Esophagus muscularis mucosa (tissue), 4 donors: ENCODE measurements around the gene SLC35E1. TPM values are rescaled to one million over a fixed set of nuclear protein-coding genes. Genes with fewer than 3 reads are reported as not detected.
A peak's percentile ranks its signal among the peaks of the same experiment; 100 is the strongest.
"Not testable (repeated sequence)": the region's sequence is repeated elsewhere in the genome, so short reads cannot be mapped to it uniquely, and the experiment has no call there.

ENCODE experiments used
- DNase-seq: peaks from one replicate; pipeline ENCODE4 v3.0.0-alpha.2; 2017; ENCODE audit errors: extremely low spot score
- H3K27ac ChIP-seq, 4 donors: fragments of 200-600 bp; sonication (generic); replicated peaks in 1 of 4; 1 replicate in 3 of 4; 2 replicates in 1 of 4; pipeline ENCODE4 v1.5.1; 2016 to 2019; ENCODE audit warnings: mild to moderate bottlenecking in 1 of 4
- H3K27me3 ChIP-seq, 4 donors: fragments of 200-600 bp; sonication (generic); one replicate each; pipeline versions ENCODE4 v1.5.1 to v1.6.0; 2016 to 2019
- H3K36me3 ChIP-seq, 4 donors: fragments of 200-600 bp; sonication (generic); one replicate each; pipeline ENCODE4 v1.5.1; 2016 to 2019
- H3K4me1 ChIP-seq, 4 donors: fragments of 200-600 bp; sonication (generic); one replicate each; pipeline ENCODE4 v1.5.1; 2016 to 2019
- H3K4me3 ChIP-seq, 4 donors: fragments of 200-600 bp; sonication (generic); 1 replicate in 2 of 4; 2 replicates in 2 of 4; pipeline ENCODE4 v1.5.1; 2016 to 2019; ENCODE audit warnings: mild to moderate bottlenecking in 4 of 4, moderate library complexity in 1 of 4
- H3K9me3 ChIP-seq, 4 donors: fragments of 200-600 bp; sonication (generic); 1 replicate in 3 of 4; 2 replicates in 1 of 4; pipeline ENCODE4 v1.5.1; 2016 to 2019
- EP300 ChIP-seq: sonication (generic); formaldehyde crosslinking; IDR thresholded peaks from one replicate; pipeline ENCODE4 v1.6.1; 2017; ENCODE audit warnings: antibody characterized with exemption
- POLR2A ChIP-seq: fragments of 450-650 bp; IDR thresholded peaks from one replicate; pipeline ENCODE4 v1.6.1; 2017; ENCODE audit warnings: antibody characterized with exemption, moderate library complexity, mild to moderate bottlenecking, low read depth
- POLR2AphosphoS5 ChIP-seq, 2 donors: sonication (generic); formaldehyde crosslinking; IDR thresholded peaks; one replicate each; pipeline ENCODE4 v1.6.1; 2017; ENCODE audit warnings: antibody characterized with exemption in 2 of 2
- WGBS: methylation state at CpG from one replicate; pipeline ENCODE4 v1.1.5; 2018; 5-methylcytosine and 5-hydroxymethylcytosine counted together
- intact Hi-C: fragments of 100-400 bp; cut with DNase I; formaldehyde crosslinking; loops from one replicate; pipeline ENCODE4 v1.15.1; 2023
- total RNA-seq, 4 donors: library from RNA; depleted of rRNA; stranded (reverse); fragments of >200 nt; gene quantifications; one replicate each; pipeline versions ENCODE4 v1.1.0 to v1.2.1, GENCODE V29; 2016
- TF ChIP-seq, protein P1 (sequence below), 3 experiments: fragments of 200-600 bp in 2 of 3; fragments of 450-650 bp in 1 of 3; sonication (generic) in 2 of 3; IDR thresholded peaks; one replicate each; pipeline ENCODE4 v1.5.1; 2017 to 2019; ENCODE audit warnings: antibody characterized with exemption in 3 of 3, mild to moderate bottlenecking in 2 of 3, moderate library complexity in 1 of 3

SLC35E1 gene
- total RNA-seq, 4 donors from 2014 or later, result 22.8 to 39.7 (median 34.0) TPM

DNA sequence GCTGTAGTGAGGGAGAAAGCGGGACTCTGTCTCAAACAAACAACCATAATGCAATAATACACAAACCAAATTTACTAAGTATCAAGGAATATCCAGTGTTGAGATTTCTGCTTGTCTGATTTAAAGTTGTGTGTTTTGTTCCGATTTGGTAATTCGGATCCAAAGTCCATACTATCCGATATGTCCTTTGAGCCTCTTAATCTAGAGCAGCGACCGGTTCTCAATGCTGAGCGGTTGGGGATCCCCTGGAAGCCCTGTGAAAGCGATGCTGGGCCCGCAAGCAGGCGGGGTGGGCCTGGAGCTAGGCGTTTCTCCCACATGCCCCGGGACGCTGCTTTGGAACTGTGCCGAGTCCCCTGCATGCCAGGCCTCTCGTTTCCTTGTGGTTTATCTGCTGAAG, 55.8 kb downstream of the SLC35E1 start:
- no peak for DNase-seq
- peaks cover 59 to 100% (median 84%) of the 10 kb centered on the region in 4 donors for H3K36me3 ChIP-seq
- H3K4me3 ChIP-seq, result no peak overlapping the region
- no peaks in the 10 kb centered on the region for H3K9me3 ChIP-seq
- H3K4me1 ChIP-seq, result no peaks in the 10 kb centered on the region
- no peaks in the 10 kb centered on the region for H3K27me3 ChIP-seq
- TF ChIP-seq, protein P1, sequence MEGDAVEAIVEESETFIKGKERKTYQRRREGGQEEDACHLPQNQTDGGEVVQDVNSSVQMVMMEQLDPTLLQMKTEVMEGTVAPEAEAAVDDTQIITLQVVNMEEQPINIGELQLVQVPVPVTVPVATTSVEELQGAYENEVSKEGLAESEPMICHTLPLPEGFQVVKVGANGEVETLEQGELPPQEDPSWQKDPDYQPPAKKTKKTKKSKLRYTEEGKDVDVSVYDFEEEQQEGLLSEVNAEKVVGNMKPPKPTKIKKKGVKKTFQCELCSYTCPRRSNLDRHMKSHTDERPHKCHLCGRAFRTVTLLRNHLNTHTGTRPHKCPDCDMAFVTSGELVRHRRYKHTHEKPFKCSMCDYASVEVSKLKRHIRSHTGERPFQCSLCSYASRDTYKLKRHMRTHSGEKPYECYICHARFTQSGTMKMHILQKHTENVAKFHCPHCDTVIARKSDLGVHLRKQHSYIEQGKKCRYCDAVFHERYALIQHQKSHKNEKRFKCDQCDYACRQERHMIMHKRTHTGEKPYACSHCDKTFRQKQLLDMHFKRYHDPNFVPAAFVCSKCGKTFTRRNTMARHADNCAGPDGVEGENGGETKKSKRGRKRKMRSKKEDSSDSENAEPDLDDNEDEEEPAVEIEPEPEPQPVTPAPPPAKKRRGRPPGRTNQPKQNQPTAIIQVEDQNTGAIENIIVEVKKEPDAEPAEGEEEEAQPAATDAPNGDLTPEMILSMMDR (IDR thresholded peaks at IDR 0.05), result no peak
- no peak for TF ChIP-seq EP300
- intact Hi-C loops, result no loop called here
- 87% methylated on average over 14 of the region's 15 CpGs for WGBS
- H3K27ac ChIP-seq, result no peak overlapping the region

DNA sequence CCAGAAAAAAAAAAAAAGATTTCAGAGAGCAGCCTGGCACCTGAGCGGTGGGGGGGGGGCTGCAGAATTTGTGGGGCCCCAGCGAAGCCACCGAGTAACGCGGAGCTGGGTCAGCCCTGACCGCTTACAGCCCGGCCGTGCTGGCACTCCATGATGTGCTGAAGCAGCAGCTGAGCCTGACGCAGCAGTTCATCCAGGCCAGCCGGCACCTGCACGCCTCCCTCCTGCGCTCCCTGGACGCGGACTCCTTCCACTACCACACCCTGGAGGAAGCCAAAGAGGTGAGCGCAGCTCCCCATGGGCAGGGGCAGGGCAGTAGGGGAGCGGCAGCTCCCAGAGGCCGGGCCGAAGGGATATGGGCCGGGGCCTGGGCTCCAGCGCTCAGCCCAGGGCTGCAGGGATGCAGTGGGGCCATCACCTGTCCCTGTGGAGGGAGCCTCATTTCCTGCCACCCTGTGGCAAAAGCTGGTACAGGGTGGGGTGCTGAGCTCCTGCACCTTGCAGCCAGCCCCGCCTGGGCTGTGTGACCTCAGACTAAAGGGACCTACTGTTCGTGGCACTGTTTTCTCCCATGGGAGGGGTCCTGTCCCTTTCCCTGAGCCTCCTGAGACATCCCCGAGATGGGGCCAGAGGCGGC, 57.7 kb downstream of the SLC35E1 start:
- no peaks in the 10 kb centered on the region for H3K27me3 ChIP-seq
- H3K4me1 ChIP-seq, result peaks cover 0 to 12% (median 11%) of the 10 kb centered on the region in 4 donors
- peaks cover 45 to 99% (median 81%) of the 10 kb centered on the region in 4 donors for H3K36me3 ChIP-seq
- intact Hi-C loops, result no loop called here
- DNase-seq, result no peak
- no peaks in the 10 kb centered on the region for H3K9me3 ChIP-seq
- WGBS, result 91% methylated on average over 21 of the region's 24 CpGs
- TF ChIP-seq POLR2AphosphoS5 (IDR thresholded peaks at IDR 0.05), result no peak
- no peak for TF ChIP-seq EP300
- TF ChIP-seq POLR2A, result no peak
- TF ChIP-seq, protein P1 (IDR thresholded peaks at IDR 0.05), result no peak
- no peak overlapping the region for H3K27ac ChIP-seq
- no peak overlapping the region for H3K4me3 ChIP-seq

DNA sequence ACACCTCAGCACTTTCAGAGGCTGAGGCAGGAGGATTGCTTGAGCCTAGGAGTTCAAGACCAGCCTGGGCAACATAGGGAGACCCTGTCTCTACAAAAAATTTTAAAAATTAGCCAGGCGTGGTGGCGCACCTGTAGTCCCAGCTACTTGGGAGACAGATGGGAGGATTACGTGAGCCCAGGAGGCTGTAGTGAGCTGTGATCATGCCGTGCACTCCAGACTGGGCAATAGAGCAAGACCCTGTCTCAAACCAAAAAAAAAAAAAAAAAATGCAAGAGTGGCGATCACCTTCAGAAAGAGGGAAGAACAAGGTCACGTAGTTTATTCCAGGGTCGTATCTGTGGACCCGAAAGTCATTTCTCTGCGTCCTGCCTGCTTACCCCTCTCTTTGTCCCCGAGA, 59.6 kb downstream of the SLC35E1 start:
- H3K27ac ChIP-seq, H3K9me3 ChIP-seq, intact Hi-C loops, H3K27me3 ChIP-seq, DNase-seq, H3K4me3 ChIP-seq: not testable (repeated sequence)
- whole genome bisulfite sequencing, result 95% methylated on average over 10 of the region's 10 CpGs
- Histone ChIP-seq H3K4me1 (peaks cover 0 to 22% (median 18%) of the 10 kb centered on the region in 4 donors), H3K36me3 (peaks cover 29 to 96% (median 67%) of the 10 kb centered on the region in 4 donors)

DNA sequence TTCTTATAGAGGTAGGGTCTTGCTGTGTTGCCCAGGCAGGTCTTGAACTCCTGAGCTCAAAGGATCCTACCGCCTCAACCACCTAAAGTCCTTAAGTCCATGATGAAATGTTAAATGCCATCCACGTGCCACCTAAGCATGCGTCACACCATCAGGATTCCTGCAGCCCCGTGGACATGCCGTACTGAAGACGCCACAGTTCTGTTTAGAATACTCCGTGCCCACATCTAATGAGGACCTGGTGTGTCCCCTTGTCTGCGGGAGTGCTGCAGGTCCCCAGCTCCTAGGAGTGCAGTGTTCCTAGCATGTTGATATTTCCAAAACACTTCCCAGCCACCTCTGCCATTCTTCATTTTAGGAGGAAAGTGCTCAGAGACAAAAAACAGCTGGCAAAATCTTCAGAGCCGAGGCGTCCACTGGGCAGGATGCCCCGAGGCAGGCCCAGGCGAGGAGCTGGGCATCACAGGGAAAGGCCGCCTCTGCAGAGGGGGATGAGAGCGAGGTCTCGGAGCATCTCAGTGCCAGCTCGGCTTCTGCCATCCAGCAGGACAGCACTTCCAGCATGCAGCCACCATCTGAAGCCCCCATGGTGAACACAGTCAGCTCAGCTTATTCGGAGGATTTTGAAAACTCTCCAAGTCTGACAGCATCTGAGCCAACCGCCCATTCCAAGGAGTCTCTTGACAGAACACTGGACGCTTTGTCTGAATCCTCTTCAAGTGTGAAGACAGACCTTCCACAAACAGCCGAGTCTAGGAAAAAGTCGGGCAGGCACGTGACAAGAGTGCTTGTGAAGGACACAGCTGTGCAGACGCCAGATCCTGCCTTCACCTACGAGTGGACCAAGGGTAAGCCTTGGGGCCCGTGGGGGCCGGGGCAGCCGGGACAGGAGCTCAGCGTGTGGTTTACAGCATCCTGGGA, 62.8 kb downstream of the SLC35E1 start:
- TF ChIP-seq EP300, result peak; percentile 67
- TF ChIP-seq, protein P1 (IDR thresholded peaks at IDR 0.05), result no peak
- peak; percentile 50 to 73 for TF ChIP-seq POLR2AphosphoS5 (IDR thresholded peaks at IDR 0.05)
- no peak for TF ChIP-seq POLR2A
- Histone ChIP-seq H3K27me3 (no peaks in the 10 kb centered on the region), H3K27ac (peak overlapping the region; percentile 65 to 82 (median 72)), H3K4me3 (peak overlapping the region in 3 of 4 donors; percentile 5 to 13 (median 7)), H3K36me3 (peaks cover 16 to 92% (median 55%) of the 10 kb centered on the region in 4 donors), H3K9me3 (no peaks in the 10 kb centered on the region), H3K4me1 (peaks cover 0 to 22% (median 18%) of the 10 kb centered on the region in 4 donors)
- no peak for DNase-seq
- intact Hi-C loops, result no loop called here
- WGBS, result 67% methylated on average over 26 of the region's 28 CpGs

DNA sequence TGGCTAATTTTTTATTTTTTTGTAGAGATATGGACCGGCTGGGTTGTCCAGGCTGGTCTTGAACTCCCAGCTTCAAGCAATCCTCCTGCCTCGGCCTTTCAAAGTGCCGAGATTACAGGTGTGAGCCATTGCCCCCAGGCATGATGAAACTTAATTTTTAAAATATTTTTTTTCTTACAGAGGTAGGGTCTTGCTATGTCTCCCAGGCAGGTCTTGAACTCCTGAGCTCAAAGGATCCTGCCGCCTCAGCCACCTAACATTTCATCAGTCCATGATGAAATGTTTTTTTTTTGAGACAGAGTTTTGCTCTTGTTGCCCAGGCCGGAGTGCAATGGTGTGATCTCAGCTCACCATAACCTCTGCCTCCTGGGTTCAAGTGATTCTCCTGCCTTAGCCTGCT, 63.7 kb downstream of the SLC35E1 start:
- TF ChIP-seq POLR2A (no peak), POLR2AphosphoS5 (IDR thresholded peaks at IDR 0.05) (no peak), EP300 (no peak)
- TF ChIP-seq, protein P1 (IDR thresholded peaks at IDR 0.05), result no peak
- no peaks in the 10 kb centered on the region for H3K27me3 ChIP-seq
- H3K4me3 ChIP-seq, result no peak overlapping the region
- H3K36me3 ChIP-seq, result peaks cover 12 to 92% (median 56%) of the 10 kb centered on the region in 4 donors
- peaks cover 0 to 22% (median 18%) of the 10 kb centered on the region in 4 donors for H3K4me1 ChIP-seq
- peak overlapping the region; percentile 65 to 82 (median 72) for H3K27ac ChIP-seq
- intact Hi-C loops, result no loop called here
- 96% methylated on average over 5 of the region's 5 CpGs for WGBS
- DNase-seq, result no peak
- H3K9me3 ChIP-seq, result no peaks in the 10 kb centered on the region
